ENCODE measurements around the gene SYNDIG1. TPM values are rescaled to one million over a fixed set of nuclear protein-coding genes. Genes with fewer than 3 reads are reported as not detected.

SYNDIG1 gene
- total RNA-seq, 1 experiment from 2014 or later: 5.4 TPM

DNA sequence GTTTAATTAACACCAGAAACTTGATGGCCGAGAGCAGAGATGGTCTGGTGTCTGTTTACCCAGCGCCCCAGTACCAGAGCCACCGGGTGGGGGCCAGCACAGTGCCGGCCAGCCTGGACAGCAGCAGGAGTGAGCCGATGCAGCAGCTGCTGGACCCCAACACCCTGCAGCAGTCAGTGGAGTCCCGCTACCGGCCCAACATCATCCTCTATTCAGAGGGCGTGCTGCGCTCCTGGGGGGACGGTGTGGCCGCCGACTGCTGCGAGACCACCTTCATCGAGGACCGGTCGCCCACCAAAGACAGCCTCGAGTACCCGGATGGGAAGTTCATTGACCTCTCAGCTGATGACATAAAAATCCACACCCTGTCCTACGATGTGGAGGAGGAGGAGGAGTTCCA, 73.7 kb downstream of the SYNDIG1 start:
- Histone ChIP-seq H2BK20ac (ENCODE audit: low read depth, low read length, poor library complexity, severe bottlenecking) (no peak overlapping the region), H3K23ac (ENCODE audit: insufficient read length, low read depth, low read length) (no peak overlapping the region), H3K18ac (ENCODE audit: insufficient read length, low read depth, low read length) (no peak overlapping the region), H2BK15ac (ENCODE audit: low read depth, low read length) (no peak overlapping the region), H3K23me2 (ENCODE audit: insufficient read length, low read depth, low read length, poor library complexity, severe bottlenecking) (no peaks in the 10 kb centered on the region), H4K5ac (ENCODE audit: insufficient read length, low read depth, low read length) (no peak overlapping the region), H3K27me3 (ENCODE audit: insufficient read depth, low read length) (no peaks in the 10 kb centered on the region), H3K9ac (ENCODE audit: extremely low read depth, insufficient read length, low read length) (no peak overlapping the region), H3K4me1 (ENCODE audit: insufficient read depth, low read length) (no peaks in the 10 kb centered on the region), H3K4me2 (ENCODE audit: insufficient read depth, insufficient read length, low read length) (no peak overlapping the region), H4K20me1 (ENCODE audit: control insufficient read depth, insufficient read depth, insufficient read length) (no peaks in the 10 kb centered on the region), H3T11ph (ENCODE audit: low read length) (no peak overlapping the region), H3K14ac (ENCODE audit: insufficient read depth, low read length) (no peak overlapping the region), H2AFZ (ENCODE audit: low read length) (no peak overlapping the region), H2BK5ac (ENCODE audit: insufficient read length, low read length) (no peak overlapping the region), H2BK12ac (ENCODE audit: insufficient read length, low read depth, low read length) (no peak overlapping the region), H3K79me1 (ENCODE audit: insufficient read depth, low read depth, low read length, poor library complexity, severe bottlenecking) (no peaks in the 10 kb centered on the region), H2AK5ac (ENCODE audit: insufficient read length, low read length) (no peak overlapping the region), H4K8ac (replicated peaks; ENCODE audit: insufficient read length, low read depth, low read length) (no peak overlapping the region), H3K27ac (ENCODE audit: insufficient read length, low read depth, low read length) (no peak overlapping the region), H2BK120ac (ENCODE audit: low read depth, low read length, poor library complexity, severe bottlenecking) (no peak overlapping the region), H3K79me2 (ENCODE audit: insufficient read depth, low read length) (no peaks in the 10 kb centered on the region), H3K9me3 (ENCODE audit: control insufficient read depth, low read depth, low read length) (no peaks in the 10 kb centered on the region), H3K56ac (ENCODE audit: insufficient read length, low read depth, low read length) (no peak overlapping the region), H4K91ac (ENCODE audit: insufficient read length, low read depth, low read length) (no peak overlapping the region), H3K4ac (ENCODE audit: low read depth, low read length) (no peak overlapping the region)
- peaks cover 3 to 8% of the 10 kb centered on the region in 2 experiments; a peak in 3 of 4 replicates for H3K4me1 Mint-ChIP-seq
- H3K27ac Mint-ChIP-seq: peak overlapping the region in 2 of 3 experiments; percentile 46 to 72; a peak in 1 of 7 replicates
- H3K9me3 Mint-ChIP-seq: peaks cover 0 to 9% of the 10 kb centered on the region in 2 experiments; a peak in 4 of 5 replicates
- WGBS (ENCODE audit: extremely low coverage, insufficient read length, low lambda C conversion rate): no CpG with 5 or more reads among the region's 19 CpGs
- TF ChIP-seq, protein P1, sequence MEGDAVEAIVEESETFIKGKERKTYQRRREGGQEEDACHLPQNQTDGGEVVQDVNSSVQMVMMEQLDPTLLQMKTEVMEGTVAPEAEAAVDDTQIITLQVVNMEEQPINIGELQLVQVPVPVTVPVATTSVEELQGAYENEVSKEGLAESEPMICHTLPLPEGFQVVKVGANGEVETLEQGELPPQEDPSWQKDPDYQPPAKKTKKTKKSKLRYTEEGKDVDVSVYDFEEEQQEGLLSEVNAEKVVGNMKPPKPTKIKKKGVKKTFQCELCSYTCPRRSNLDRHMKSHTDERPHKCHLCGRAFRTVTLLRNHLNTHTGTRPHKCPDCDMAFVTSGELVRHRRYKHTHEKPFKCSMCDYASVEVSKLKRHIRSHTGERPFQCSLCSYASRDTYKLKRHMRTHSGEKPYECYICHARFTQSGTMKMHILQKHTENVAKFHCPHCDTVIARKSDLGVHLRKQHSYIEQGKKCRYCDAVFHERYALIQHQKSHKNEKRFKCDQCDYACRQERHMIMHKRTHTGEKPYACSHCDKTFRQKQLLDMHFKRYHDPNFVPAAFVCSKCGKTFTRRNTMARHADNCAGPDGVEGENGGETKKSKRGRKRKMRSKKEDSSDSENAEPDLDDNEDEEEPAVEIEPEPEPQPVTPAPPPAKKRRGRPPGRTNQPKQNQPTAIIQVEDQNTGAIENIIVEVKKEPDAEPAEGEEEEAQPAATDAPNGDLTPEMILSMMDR (conservative IDR thresholded peaks at IDR 0.05): no peak
- no peak overlapping the region for H3K4me3 Mint-ChIP-seq
- no peak for DNase-seq
- H3K36me3 Mint-ChIP-seq (ENCODE audit: insufficient read depth in 1 of 3, low read depth in 3 of 3): peaks cover 32 to 41% (median 37%) of the 10 kb centered on the region in 3 experiments
- no peaks in the 10 kb centered on the region; the same call in 1 of the 2 replicates for H3K27me3 Mint-ChIP-seq (ENCODE audit: low read depth)
